ENCODE data around the gene NOTUM. TPM values are rescaled to one million over a fixed set of nuclear protein-coding genes. Genes with fewer than 3 reads are reported as not detected.

NOTUM gene
- total RNA-seq, 4 donors from 2014 or later = not detected

GRCh38 chr17:81996232-81996756, 35.3 kb upstream of the NOTUM start:
- ATAC-seq (ENCODE audit: low FRiP score) (no peak), DNase-seq (ENCODE audit: low spot score) (no peak)
- TF ChIP-seq CTCF (IDR thresholded peaks at IDR 0.05) = no peak

- no peak for TF ChIP-seq CTCF (IDR thresholded peaks at IDR 0.05)
- no peak for DNase-seq (ENCODE audit: low spot score)
- no peak for ATAC-seq (ENCODE audit: low FRiP score)
Measured at GRCh38 chr17:81995463-81996231, 34.7 kb upstream of the NOTUM start.

GRCh38 chr17:81994593-81995462, 33.8 kb upstream of the NOTUM start:
- TF ChIP-seq CTCF (IDR thresholded peaks at IDR 0.05) = no peak
- DNase-seq (ENCODE audit: low spot score) (no peak), ATAC-seq (ENCODE audit: low FRiP score) (no peak)

GRCh38 chr17:81993729-81994592, 33.0 kb upstream of the NOTUM start:
- DNase-seq (ENCODE audit: low spot score) = no peak
- no peak for ATAC-seq (ENCODE audit: low FRiP score)
- no peak for TF ChIP-seq CTCF (IDR thresholded peaks at IDR 0.05)

- no peak for TF ChIP-seq CTCF (IDR thresholded peaks at IDR 0.05)
- DNase-seq (ENCODE audit: low spot score) = no peak
- ATAC-seq (ENCODE audit: low FRiP score) = no peak
Measured at GRCh38 chr17:81992306-81993102, 31.5 kb upstream of the NOTUM start.
